SK-N-MC (cell line): ENCODE measurements around the gene HOXB7.

Source experiments
- DNase-seq: peaks from one replicate; pipeline ENCODE4 v3.0.0-alpha.2; 2011; ENCODE audit warnings: low read depth, low spot score
- H3K27ac ChIP-seq: fragments of 200-600 bp; sonication (generic); 2 replicates; pipeline ENCODE4 v1.5.1; 2016; ENCODE audit warnings: mixed run types
- H3K36me3 ChIP-seq: fragments of 200-600 bp; sonication (generic); 2 replicates; pipeline ENCODE4 v1.6.1; 2017; ENCODE audit warnings: antibody characterized with exemption, low read length, mixed read lengths; ENCODE audit not compliant: insufficient read depth
- H3K4me3 ChIP-seq: fragments of 200-600 bp; sonication (generic); 2 replicates; pipeline ENCODE4 v1.5.1; 2016
- H3K9ac ChIP-seq: fragments of 200-600 bp; sonication (generic); 2 replicates; pipeline ENCODE4 v1.8.0; 2017; ENCODE audit warnings: mixed run types, mixed read lengths; ENCODE audit not compliant: insufficient read length
- H3K9me3 ChIP-seq: fragments of 200-600 bp; sonication (generic); 2 replicates; pipeline ENCODE4 v1.6.1; 2017; ENCODE audit warnings: low read depth, mild to moderate bottlenecking, antibody characterized with exemption, low read length, moderate library complexity, mixed read lengths
- EZH2 ChIP-seq: fragments of 200-600 bp; sonication (generic); IDR thresholded peaks from one replicate; pipeline ENCODE4 v1.6.1; 2017; ENCODE audit warnings: antibody characterized with exemption
- FOXP2 ChIP-seq: optimal IDR thresholded peaks from 2 replicates; pipeline ENCODE3; 2011; ENCODE audit warnings: mild to moderate bottlenecking, moderate library complexity; ENCODE audit not compliant: insufficient read depth; ENCODE audit errors: extremely low read length, control extremely low read depth
- POLR2AphosphoS5 ChIP-seq: IDR thresholded peaks from 2 replicates; pipeline ENCODE4 v1.6.1; 2012; ENCODE audit warnings: mild to moderate bottlenecking, low read depth, low read length, borderline replicate concordance

The HOXB7 gene

GRCh38 chr17:48558057-48558830, 52.6 kb downstream of the HOXB7 start:
- Histone ChIP-seq H3K27ac (no peak overlapping the region), H3K36me3 (no peaks in the 10 kb centered on the region), H3K9me3 (no peaks in the 10 kb centered on the region), H3K9ac (no peak overlapping the region), H3K4me3 (no peak overlapping the region)
- DNase-seq: no peak
- TF ChIP-seq POLR2AphosphoS5 (no peak), EZH2 (no peak), FOXP2 (no peak)
